Osteoblast (primary cell): ENCODE data around the gene PKIG. TPM values are rescaled to one million over a fixed set of nuclear protein-coding genes. Genes with fewer than 3 reads are reported as not detected.
A peak's percentile ranks its signal among the peaks of the same experiment; 100 is the strongest.

ENCODE experiments used
- DNase-seq: peaks from one replicate; pipeline ENCODE4 v3.0.0; 2011; ENCODE audit warnings: low spot score, mixed read lengths; ENCODE audit not compliant: insufficient read length; ENCODE audit errors: missing footprints
- H2AFZ ChIP-seq: 2 replicates; pipeline ENCODE4 v1.6.0; 2011; ENCODE audit warnings: mild to moderate bottlenecking, low read length
- H3K27ac ChIP-seq: 2 replicates; pipeline ENCODE4 v1.5.1; 2011; ENCODE audit warnings: mild to moderate bottlenecking, low read depth, low read length, moderate library complexity
- H3K27me3 ChIP-seq: 2 replicates; pipeline ENCODE4 v1.6.0; 2012; ENCODE audit warnings: mild to moderate bottlenecking, control low read depth, inconsistent platforms, low read length, moderate library complexity; ENCODE audit not compliant: insufficient read depth
- H3K36me3 ChIP-seq: 2 replicates; pipeline ENCODE4 v1.5.1; 2011; ENCODE audit warnings: mild to moderate bottlenecking, low read length, control low read depth, moderate library complexity; ENCODE audit not compliant: insufficient read depth
- H3K4me1 ChIP-seq: 2 replicates; pipeline ENCODE4 v1.5.1; 2011; ENCODE audit warnings: mild to moderate bottlenecking, low read length, control low read depth, moderate library complexity; ENCODE audit not compliant: insufficient read depth
- H3K4me2 ChIP-seq: 2 replicates; pipeline ENCODE4 v1.6.0; 2011; ENCODE audit warnings: mild to moderate bottlenecking, low read length; ENCODE audit not compliant: insufficient read depth
- H3K4me3 ChIP-seq: fragments of 200-600 bp; sonication (generic); 3 replicates; pipeline ENCODE4 v1.5.1; 2012; ENCODE audit warnings: mild to moderate bottlenecking, low read length, inconsistent platforms; ENCODE audit not compliant: insufficient read depth
- H3K79me2 ChIP-seq: 2 replicates; pipeline ENCODE4 v1.6.0; 2012; ENCODE audit warnings: mild to moderate bottlenecking, low read length, control low read depth, inconsistent platforms; ENCODE audit not compliant: insufficient read depth
- H3K9me3 ChIP-seq: 2 replicates; pipeline ENCODE4 v1.5.1; 2011; ENCODE audit warnings: low read depth, low read length, control low read depth
- H4K20me1 ChIP-seq: 2 replicates; pipeline ENCODE4 v1.6.0; 2012; ENCODE audit warnings: mild to moderate bottlenecking, low read length, control low read depth; ENCODE audit not compliant: insufficient read depth
- CTCF ChIP-seq: IDR thresholded peaks from 2 replicates; pipeline ENCODE4 v1.5.1; 2011; ENCODE audit warnings: mild to moderate bottlenecking, low read depth, low read length, moderate library complexity; ENCODE audit errors: extremely low read depth
- total RNA-seq: library from RNA; depleted of rRNA; stranded (reverse); fragments of >200 nt; gene quantifications from 2 replicates; pipeline ENCODE4 v1.2.3, GENCODE V29; 2012

The PKIG gene
- total RNA-seq, 1 donor: 107 TPM

DNA sequence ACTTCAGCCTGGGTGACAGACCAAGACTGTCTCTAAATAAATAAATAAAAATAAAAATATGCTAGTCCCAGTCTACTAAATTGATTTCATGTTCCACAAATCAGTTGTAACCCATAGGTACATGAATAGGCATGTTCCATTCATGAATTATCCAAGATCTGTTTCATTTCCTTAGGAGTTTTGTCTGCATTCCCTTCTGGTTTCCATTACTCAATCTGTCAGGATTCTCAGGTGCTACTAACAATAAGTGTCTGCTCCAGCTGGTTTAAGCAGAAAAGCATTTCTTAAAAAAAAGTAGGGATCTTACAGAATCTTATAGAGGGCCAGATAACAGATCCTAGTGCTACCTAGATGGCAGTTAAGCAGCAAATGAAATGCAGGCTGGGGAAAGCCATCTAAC is 15.6 kb upstream of the PKIG start:
- no peak overlapping the region for H3K4me2 ChIP-seq
- no peak for DNase-seq
- no peaks in the 10 kb centered on the region for H3K36me3 ChIP-seq

GRCh38 chr20:44570367-44570766 is 12.0 kb upstream of the PKIG start:
- Histone ChIP-seq H3K4me3 (no peak overlapping the region), H3K27me3 (no peaks in the 10 kb centered on the region), H3K4me1 (peaks cover 18% of the 10 kb centered on the region), H2AFZ (no peak overlapping the region), H4K20me1 (no peaks in the 10 kb centered on the region), H3K9me3 (no peaks in the 10 kb centered on the region), H3K4me2 (no peak overlapping the region), H3K79me2 (peaks cover 4% of the 10 kb centered on the region), H3K36me3 (no peaks in the 10 kb centered on the region), H3K27ac (no peak overlapping the region)
- TF ChIP-seq CTCF: no peak
- no peak for DNase-seq

More for the DNA sequence above, 15.6 kb upstream of the PKIG start:
- Histone ChIP-seq H4K20me1 (no peaks in the 10 kb centered on the region), H3K4me3 (no peak overlapping the region), H2AFZ (no peak overlapping the region), H3K27ac (no peak overlapping the region), H3K79me2 (peaks cover 3% of the 10 kb centered on the region), H3K27me3 (no peaks in the 10 kb centered on the region), H3K9me3 (no peaks in the 10 kb centered on the region), H3K4me1 (no peaks in the 10 kb centered on the region)
- no peak for TF ChIP-seq CTCF

GRCh38 chr20:44571362-44571988 is 10.9 kb upstream of the PKIG start:
- Histone ChIP-seq H3K9me3 (no peaks in the 10 kb centered on the region), H4K20me1 (no peaks in the 10 kb centered on the region), H3K36me3 (no peaks in the 10 kb centered on the region), H3K4me1 (peaks cover 22% of the 10 kb centered on the region), H3K4me2 (no peak overlapping the region), H2AFZ (peak overlapping the region; percentile 7), H3K4me3 (no peak overlapping the region), H3K79me2 (peaks cover 7% of the 10 kb centered on the region), H3K27ac (peak overlapping the region; percentile 99), H3K27me3 (no peaks in the 10 kb centered on the region)
- no peak for DNase-seq
- TF ChIP-seq CTCF: no peak

DNA sequence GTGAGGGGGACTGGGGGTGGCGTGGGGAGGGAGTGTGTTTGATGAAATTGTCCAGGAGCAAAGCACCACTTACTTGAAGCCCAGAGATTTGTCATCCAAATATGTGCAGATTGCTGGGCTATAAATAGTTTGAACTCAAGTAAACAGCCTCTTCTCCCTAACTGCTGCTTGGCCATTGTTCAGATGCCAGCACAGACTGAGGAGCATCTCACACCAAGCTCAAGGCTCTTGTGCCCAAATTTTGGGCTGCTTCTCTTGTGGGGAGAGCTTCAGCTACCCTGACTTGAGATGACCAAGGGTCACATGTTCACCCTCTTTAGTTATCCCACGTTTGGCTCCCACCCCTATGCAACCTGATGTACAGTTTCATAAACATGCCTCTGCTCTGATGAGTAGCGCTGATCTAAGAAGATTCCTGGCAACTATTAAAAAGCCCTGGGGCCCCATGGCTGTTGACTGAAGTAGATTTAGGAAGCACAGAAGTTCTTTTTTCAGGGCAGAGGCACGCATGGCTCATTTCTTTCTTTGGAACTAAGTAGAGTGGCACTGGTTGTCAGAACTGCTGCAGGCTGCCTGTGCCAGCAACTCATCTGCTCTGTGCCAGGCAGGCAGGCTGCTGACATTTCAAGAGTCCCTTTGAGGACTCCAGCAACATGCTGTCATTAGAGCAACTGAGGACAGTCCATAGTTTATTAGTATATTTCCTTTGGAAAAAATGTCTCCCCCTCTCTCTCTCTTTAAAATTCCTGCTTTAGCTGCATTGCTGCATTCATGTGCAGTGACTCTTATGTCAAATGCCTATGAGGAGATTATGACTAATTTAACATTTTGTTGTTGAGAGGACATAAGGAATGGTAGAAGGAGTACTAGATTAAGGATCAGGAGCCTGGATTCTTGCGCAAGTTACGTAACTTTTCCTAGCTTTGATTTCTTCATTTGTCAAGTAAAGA is 9.6 kb upstream of the PKIG start:
- peak; percentile 42 for DNase-seq
- Histone ChIP-seq H2AFZ (peak overlapping the region; percentile 51), H3K4me1 (peaks cover 25% of the 10 kb centered on the region), H4K20me1 (no peaks in the 10 kb centered on the region), H3K9me3 (no peaks in the 10 kb centered on the region), H3K27ac (peak overlapping the region; percentile 99), H3K4me3 (peak overlapping the region; percentile 48), H3K27me3 (no peaks in the 10 kb centered on the region), H3K36me3 (no peaks in the 10 kb centered on the region), H3K79me2 (peaks cover 7% of the 10 kb centered on the region), H3K4me2 (peak overlapping the region; percentile 89)
- no peak for TF ChIP-seq CTCF
